Measurements from ENCODE around the gene SASH1. TPM values are rescaled to one million over a fixed set of nuclear protein-coding genes. Genes with fewer than 3 reads are reported as not detected.
A peak's percentile ranks its signal among the peaks of the same experiment; 100 is the strongest.

SASH1 gene
- total and polyA plus RNA-seq, 7 donors: 3.2 to 101 (median 40.5) TPM

DNA sequence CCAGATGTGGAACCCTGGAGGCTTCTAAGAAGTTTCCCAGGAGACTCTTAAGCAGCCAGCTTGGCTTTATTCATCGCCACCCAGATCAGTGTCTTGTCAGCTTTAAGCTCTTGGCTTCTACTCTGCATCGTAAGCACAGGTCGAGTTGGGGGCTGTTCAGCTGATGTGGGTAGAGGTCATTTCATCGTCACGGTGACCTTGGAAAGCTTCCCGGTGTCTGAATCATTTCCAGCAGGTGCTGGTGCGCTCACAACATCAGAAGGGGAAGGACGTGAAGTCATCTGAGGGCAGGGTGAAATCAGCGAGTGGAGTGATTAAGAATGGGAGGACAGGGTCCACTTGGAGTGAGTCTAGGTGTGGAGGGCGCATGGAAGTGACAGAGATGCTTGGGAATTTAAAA is 112.6 kb downstream of the SASH1 start:
- intact Hi-C loops (cut with DNase I): loop anchor here (5.0 kb wide), 1 partner anchor 268 kb away; no protein-coding TSS in a partner anchor
- no peaks in the 10 kb centered on the region for H3K36me3 ChIP-seq
- 83 to 84% methylated on average over 10 of the region's 10 CpGs for WGBS, 2 donors

DNA sequence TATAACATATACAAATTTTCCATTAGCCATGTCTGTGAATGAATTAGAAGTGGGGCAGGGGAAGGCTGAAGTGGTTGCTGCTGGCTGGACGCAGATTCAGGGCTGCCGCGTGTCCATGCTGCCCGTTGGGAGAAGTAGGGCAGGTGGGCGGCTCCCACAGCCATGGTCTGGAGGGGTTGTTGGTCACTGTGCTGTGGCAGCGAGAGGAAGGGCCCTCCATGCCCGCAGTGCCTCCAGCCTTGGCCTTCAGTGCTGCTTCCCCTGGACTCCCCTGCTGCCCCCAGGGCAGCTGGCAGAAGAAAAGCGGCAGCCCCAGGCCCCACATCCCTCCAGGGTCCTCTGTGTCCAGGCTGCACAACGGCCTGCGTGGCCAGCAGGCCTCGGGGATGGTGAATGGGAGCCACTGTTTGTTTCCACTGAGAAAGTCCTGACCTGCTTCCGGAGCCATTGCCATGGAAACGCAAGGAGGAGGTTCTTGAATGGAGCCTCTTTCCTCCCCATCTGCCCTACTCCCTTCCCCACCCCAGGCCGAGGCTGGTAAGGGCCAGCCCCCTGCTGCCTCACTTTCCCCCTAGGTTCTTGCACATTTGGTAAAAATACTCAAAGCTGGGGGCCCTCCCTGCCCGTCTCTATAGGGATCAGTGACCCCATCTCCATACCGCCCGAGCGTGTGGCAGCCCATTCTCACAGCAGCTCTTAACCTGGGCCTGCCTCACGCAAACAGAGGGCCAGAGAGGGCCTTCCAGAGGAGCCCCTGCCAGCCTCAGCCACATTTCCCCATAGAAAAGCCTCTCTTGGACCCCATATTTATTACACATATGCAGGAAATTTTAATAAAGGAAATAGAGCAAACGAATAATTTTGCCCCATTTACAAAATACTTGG is 113.3 kb downstream of the SASH1 start:
- Histone ChIP-seq H3K27ac (peak overlapping the region in 1 of 4 donors; percentile 29), H3K36me3 (no peaks in the 10 kb centered on the region), H3K9me3 (no peaks in the 10 kb centered on the region), H3K4me3 (no peak overlapping the region), H3K4me1 (peaks cover 0 to 2% (median under 1%) of the 10 kb centered on the region in 4 donors), H3K27me3 (no peaks in the 10 kb centered on the region)
- no peak for DNase-seq
- WGBS, 2 donors: 90 to 91% methylated on average over 20 of the region's 20 CpGs
- intact Hi-C loops (cut with DNase I): loop anchor here (5.0 kb wide), 1 partner anchor 269 kb away; no protein-coding TSS in a partner anchor
- TF ChIP-seq, protein P1, sequence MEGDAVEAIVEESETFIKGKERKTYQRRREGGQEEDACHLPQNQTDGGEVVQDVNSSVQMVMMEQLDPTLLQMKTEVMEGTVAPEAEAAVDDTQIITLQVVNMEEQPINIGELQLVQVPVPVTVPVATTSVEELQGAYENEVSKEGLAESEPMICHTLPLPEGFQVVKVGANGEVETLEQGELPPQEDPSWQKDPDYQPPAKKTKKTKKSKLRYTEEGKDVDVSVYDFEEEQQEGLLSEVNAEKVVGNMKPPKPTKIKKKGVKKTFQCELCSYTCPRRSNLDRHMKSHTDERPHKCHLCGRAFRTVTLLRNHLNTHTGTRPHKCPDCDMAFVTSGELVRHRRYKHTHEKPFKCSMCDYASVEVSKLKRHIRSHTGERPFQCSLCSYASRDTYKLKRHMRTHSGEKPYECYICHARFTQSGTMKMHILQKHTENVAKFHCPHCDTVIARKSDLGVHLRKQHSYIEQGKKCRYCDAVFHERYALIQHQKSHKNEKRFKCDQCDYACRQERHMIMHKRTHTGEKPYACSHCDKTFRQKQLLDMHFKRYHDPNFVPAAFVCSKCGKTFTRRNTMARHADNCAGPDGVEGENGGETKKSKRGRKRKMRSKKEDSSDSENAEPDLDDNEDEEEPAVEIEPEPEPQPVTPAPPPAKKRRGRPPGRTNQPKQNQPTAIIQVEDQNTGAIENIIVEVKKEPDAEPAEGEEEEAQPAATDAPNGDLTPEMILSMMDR (IDR thresholded peaks at IDR 0.05): no peak
- no peak for TF ChIP-seq POLR2AphosphoS5 (IDR thresholded peaks at IDR 0.05)
- TF ChIP-seq EP300 (IDR thresholded peaks at IDR 0.05): no peak
- no peak for TF ChIP-seq POLR2A (IDR thresholded peaks at IDR 0.05)

More for the DNA sequence above, 112.6 kb downstream of the SASH1 start:
- H3K4me1 ChIP-seq: no peaks in the 10 kb centered on the region
- TF ChIP-seq, protein P1 (IDR thresholded peaks at IDR 0.05): no peak
- TF ChIP-seq POLR2AphosphoS5 (IDR thresholded peaks at IDR 0.05) (peak in 1 of 4 donors; percentile 27), EP300 (IDR thresholded peaks at IDR 0.05) (no peak), POLR2A (IDR thresholded peaks at IDR 0.05) (no peak)
- DNase-seq: no peak
- no peaks in the 10 kb centered on the region for H3K9me3 ChIP-seq
- no peaks in the 10 kb centered on the region for H3K27me3 ChIP-seq
- H3K4me3 ChIP-seq: no peak overlapping the region
- H3K27ac ChIP-seq: peak overlapping the region in 1 of 4 donors; percentile 29

- no peak overlapping the region for H3K4me3 ChIP-seq
- intact Hi-C loops (cut with DNase I): loop anchor here (5.0 kb wide), 1 partner anchor 270 kb away; no protein-coding TSS in a partner anchor
- no peaks in the 10 kb centered on the region for H3K36me3 ChIP-seq
- no peaks in the 10 kb centered on the region for H3K27me3 ChIP-seq
- peaks cover 0 to 16% (median 10%) of the 10 kb centered on the region in 4 donors for H3K4me1 ChIP-seq
- TF ChIP-seq POLR2A (IDR thresholded peaks at IDR 0.05) (no peak), POLR2AphosphoS5 (IDR thresholded peaks at IDR 0.05) (no peak), EP300 (IDR thresholded peaks at IDR 0.05) (no peak)
- TF ChIP-seq, protein P1 (IDR thresholded peaks at IDR 0.05): no peak
- WGBS, 2 donors: 94 to 96% methylated on average over 10 of the region's 10 CpGs
- no peaks in the 10 kb centered on the region for H3K9me3 ChIP-seq
- no peak for DNase-seq
- no peak overlapping the region for H3K27ac ChIP-seq
Measured at GRCh38 chr6:148457137-148457842, 114.7 kb downstream of the SASH1 start.

DNA sequence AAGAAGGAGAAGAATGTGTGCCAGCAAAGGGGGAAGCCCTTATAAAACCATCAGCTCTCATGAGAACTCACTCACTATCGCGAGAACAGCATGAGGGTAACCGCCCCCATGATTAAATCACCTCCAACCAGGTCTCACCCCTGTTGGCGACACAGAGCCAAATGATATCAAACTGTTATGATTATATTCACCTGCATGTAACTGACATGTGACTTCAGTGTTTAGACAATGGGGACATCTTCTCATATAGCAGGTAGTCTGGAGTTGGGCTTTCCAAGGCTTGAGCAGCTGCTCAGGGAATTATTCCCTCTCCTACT is 115.2 kb downstream of the SASH1 start:
- intact Hi-C loops (cut with DNase I): loop anchor here (5.0 kb wide), 1 partner anchor 270 kb away; no protein-coding TSS in a partner anchor
- Histone ChIP-seq H3K27me3 (no peaks in the 10 kb centered on the region), H3K27ac (no peak overlapping the region), H3K4me3 (no peak overlapping the region), H3K9me3 (no peaks in the 10 kb centered on the region), H3K4me1 (peaks cover 0 to 21% (median 15%) of the 10 kb centered on the region in 4 donors), H3K36me3 (no peaks in the 10 kb centered on the region)
- DNase-seq: no peak
- WGBS, 2 donors: 91 to 97% methylated on average over 4 of the region's 4 CpGs
- TF ChIP-seq POLR2AphosphoS5 (IDR thresholded peaks at IDR 0.05) (no peak), EP300 (IDR thresholded peaks at IDR 0.05) (no peak), POLR2A (IDR thresholded peaks at IDR 0.05) (no peak)
- TF ChIP-seq, protein P1 (IDR thresholded peaks at IDR 0.05): no peak

Measured in sigmoid colon (tissue), 7 donors.